ENCODE data around the gene AQP1.

AQP1 gene

DNA sequence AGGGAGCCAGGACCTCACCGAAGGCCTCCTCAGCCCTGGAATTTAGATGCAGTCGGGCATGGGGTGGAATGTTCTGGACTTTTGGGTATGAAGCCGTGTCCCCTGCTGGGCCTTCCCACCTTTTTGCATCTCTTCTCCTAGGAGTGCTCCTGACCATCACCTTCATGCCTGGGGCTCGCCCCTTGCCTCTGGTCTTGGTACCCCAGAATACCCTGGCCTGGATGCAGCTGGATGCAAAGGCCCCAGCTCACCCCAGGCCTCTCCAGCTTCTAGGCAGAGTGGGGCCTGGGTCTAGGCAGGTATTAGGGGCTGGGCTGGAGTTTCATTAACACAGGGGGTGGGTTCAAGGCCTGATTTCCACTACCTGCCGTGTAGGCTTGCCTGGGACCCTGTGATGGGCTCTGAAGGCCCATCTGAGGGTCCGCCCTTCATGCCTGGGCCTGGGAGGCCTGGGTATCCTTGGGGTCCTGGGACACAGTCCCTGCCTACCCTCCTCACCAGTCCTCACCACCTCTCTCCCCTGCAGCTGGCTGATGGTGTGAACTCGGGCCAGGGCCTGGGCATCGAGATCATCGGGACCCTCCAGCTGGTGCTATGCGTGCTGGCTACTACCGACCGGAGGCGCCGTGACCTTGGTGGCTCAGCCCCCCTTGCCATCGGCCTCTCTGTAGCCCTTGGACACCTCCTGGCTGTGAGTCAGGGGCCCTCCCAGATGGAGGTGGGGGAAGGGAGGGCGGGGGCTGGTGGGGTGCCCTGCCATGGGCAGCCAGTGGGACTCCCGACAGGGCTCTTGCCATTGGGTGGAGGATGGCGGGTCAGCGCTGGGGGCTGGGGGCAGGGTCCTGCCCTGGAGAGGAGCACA is 10.1 kb downstream of the AQP1 start:
- DNase-seq (ENCODE audit: low read depth), result no peak

DNA sequence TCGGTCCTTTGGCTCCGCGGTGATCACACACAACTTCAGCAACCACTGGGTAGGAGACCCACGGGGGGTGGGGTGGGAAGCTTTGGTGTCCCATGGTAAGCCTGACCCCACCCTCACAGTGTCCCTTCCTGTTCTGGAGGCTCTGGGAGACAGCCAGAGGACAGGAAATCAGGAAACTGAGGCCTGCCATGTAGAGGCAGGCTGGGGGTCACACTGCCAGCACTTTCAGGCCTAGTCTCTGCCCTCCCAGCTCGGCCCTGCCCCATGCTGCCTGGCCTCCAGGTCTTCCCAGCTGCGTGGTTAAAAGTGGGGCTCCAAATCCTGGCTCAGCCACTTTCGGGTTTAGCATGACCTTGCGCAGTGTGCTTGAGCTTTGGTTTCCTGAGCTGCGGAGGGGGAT is 10.9 kb downstream of the AQP1 start:
- DNase-seq (ENCODE audit: low read depth), result no peak

DNA sequence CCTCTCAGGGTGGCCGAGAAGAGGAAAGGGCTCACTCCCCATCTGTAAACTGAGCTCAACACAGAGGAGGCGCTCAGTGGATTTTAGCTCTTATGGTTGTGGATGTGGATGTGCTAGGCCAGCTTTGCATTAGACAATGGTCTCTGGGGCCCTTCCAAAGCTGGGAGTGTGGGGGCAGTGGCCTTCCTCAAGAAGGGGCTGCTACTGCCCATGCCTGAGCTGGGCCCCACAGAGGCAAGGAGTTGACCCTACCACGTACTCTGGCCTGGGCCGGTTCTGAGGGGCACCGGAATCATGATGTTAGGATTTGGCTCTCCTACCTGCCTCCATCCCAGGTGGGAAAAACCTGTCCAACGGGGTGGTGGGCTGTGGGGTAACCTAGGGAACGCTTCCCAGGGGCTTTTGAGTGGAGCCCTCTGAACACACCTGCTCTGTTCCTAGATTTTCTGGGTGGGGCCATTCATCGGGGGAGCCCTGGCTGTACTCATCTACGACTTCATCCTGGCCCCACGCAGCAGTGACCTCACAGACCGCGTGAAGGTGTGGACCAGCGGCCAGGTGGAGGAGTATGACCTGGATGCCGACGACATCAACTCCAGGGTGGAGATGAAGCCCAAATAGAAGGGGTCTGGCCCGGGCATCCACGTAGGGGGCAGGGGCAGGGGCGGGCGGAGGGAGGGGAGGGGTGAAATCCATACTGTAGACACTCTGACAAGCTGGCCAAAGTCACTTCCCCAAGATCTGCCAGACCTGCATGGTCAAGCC is 11.5 kb downstream of the AQP1 start:
- DNase-seq (ENCODE audit: low read depth), result no peak

DNA sequence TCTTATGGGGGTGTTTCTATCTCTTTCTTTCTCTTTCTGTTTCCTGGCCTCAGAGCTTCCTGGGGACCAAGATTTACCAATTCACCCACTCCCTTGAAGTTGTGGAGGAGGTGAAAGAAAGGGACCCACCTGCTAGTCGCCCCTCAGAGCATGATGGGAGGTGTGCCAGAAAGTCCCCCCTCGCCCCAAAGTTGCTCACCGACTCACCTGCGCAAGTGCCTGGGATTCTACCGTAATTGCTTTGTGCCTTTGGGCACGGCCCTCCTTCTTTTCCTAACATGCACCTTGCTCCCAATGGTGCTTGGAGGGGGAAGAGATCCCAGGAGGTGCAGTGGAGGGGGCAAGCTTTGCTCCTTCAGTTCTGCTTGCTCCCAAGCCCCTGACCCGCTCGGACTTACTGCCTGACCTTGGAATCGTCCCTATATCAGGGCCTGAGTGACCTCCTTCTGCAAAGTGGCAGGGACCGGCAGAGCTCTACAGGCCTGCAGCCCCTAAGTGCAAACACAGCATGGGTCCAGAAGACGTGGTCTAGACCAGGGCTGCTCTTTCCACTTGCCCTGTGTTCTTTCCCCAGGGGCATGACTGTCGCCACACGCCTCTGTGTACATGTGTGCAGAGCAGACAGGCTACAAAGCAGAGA is 12.2 kb downstream of the AQP1 start:
- no peak for DNase-seq (ENCODE audit: low read depth)

DNA sequence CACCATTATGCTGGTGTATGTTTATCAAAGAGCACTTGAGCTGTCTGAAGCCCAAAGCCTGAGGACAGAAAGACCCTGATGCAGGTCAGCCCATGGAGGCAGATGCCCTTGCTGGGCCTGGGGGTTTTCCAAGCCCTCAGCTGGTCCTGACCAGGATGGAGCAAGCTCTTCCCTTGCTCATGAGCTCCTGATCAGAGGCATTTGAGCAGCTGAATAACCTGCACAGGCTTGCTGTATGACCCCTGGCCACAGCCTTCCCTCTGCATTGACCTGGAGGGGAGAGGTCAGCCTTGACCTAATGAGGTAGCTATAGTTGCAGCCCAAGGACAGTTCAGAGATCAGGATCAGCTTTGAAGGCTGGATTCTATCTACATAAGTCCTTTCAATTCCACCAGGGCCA is 13.0 kb downstream of the AQP1 start:
- no peak for DNase-seq (ENCODE audit: low read depth)

DNA sequence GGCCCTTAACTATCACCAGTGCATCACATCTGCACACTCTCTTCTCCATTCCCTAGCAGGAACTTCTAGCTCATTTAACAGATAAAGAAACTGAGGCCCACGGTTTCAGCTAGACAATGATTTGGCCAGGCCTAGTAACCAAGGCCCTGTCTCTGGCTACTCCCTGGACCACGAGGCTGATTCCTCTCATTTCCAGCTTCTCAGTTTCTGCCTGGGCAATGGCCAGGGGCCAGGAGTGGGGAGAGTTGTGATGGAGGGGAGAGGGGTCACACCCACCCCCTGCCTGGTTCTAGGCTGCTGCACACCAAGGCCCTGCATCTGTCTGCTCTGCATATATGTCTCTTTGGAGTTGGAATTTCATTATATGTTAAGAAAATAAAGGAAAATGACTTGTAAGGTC is 13.5 kb downstream of the AQP1 start:
- no peak for DNase-seq (ENCODE audit: low read depth)

DNA sequence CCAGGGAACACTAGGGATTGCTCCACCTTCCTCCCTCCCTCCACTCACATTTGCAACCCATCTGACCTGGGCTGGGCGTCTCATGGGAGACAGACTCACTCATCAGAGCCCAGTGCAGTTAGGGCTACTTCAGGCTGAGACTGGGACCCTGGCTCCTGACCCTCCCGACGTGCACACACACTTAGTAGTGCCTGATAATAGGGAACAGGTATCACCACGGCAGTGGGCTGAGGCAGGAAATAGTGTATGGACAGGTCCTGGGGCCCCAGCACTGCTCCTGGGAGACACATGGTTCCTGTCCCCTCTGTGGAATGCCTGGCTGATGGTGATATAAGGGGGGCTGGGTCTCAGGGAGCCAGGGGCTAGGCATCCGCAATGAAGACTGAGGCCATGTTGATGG is 14.3 kb downstream of the AQP1 start:
- no peak for DNase-seq (ENCODE audit: low read depth)

DNA sequence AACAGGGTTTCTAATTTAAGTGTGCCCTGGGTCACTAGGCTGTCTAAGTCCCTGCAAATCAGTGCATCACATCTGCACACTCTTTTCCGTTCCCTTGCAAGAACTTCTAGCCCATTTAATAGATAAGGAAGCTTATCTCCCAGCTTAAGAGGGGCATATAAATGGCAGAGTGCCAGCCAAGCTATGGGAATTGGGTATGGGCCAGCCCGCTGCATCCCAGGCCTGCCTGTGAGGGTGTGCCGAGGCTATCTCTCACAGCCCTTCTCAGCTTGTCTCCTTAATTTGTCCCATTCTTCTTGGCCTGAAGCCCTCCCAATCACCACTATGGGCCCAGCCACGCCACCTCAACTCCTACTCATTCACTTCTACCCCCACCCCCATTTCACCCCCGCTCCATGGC is 14.7 kb downstream of the AQP1 start:
- DNase-seq (ENCODE audit: low read depth), result no peak

DNA sequence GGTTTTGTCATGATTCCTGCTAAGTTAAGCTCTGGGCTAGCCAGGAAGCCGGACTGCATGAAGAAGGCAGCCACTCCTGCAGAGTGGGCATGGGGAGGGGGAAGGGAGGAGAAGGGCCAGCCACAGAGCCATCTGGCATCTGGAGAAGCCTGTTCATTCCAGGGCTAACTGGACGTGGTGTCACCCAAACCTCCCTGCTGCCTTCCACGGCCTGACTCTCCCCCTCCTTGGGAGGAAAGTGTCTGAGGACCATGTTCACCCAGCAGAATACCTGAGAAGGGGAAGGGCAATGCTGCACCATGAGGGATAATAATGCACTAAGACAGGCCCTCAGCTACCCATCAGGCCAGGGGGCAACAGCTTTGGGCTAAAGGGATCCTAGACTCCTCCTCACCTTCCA is 15.4 kb downstream of the AQP1 start:
- no peak for DNase-seq (ENCODE audit: low read depth)

DNA sequence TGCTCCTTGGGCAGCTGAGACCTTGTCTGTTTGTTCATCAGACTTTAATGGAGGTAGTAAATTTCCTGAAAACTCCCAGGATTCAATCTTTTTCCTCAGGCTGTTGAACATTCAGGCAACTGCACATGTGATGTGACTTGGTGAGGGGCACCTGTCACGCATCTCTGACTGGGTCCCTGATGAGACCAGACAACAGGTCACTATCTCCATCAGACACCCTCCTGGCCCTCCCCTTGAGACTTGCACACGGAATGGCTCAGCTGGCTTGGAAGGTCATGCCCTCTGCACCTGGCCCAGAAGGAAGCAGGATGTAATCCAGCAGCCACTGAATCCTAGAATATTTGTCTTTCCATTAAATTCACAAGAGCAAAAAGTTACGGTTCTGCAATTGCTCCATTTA is 15.9 kb downstream of the AQP1 start:
- no peak for DNase-seq (ENCODE audit: low read depth)

DNA sequence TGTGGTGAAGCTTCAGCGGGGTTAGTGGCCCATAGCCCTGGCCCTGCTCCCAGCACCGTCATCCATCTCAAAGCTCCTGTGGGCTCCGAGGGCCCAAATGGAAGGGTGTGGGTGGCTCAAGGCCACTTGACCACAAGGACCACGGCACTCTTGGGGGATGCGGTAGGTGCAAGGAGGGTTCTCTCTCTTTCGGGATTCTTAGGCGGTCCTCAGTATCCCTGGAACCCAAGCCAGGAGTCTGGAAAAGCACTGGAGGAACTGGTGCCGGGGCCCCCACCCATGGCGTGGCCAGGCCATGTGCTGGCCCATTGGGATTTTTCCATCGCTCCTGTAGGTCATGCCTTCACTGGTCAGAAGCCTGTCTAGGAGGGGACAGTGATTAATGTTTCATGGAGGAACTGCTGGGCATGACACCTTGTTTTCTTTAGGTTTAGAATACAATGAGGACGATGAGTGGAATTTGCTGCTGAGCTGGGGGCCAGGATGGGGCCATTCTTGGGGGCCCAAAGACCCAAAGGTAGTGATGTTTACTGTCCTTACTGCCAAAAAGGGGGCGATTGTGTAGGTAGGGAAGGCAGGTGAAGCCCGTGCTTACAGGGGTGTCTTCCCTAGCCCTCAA is 16.7 kb downstream of the AQP1 start:
- DNase-seq (ENCODE audit: low read depth), result no peak

DNA sequence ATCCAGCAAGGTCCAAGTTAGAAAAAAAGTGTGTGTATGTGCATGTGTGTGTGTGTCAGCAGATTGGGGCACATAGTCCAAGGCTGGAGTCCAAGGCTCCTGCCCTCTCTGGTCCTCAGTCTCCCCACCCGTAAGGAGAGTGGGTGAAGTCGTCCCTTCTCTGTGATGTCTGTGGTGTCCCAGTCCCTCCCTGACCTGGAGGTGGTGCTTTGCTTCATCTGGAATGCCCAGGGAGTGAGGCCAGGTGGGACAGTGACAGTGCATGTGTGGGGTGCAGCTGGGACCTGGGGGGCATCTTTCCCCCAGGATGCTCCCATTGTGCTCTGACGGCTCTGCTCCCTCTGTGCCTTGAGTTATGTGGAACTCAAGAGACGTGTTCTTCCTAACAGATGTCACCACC is 18.0 kb downstream of the AQP1 start:
- DNase-seq (ENCODE audit: low read depth), result no peak

DNA sequence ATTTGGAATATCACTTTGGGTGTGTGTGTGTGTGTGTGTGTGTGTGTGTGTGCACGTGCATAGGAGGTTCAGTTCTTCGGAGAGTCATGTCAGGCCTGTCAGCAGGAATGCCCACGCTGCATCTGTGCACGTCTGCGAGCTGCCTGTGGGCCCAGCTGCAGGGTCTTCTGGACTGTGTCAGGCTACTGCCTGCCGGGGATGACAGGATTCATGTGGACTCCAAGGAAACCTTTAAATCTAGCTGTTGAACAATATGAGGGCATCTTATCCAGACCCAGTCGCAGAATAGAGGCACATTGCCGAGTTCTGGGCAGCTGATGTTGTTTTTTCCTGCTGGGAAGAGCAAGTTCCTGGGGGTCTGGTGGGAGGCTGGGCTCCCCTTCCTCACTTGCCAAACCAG is 19.0 kb downstream of the AQP1 start:
- DNase-seq (ENCODE audit: low read depth), result no peak

DNA sequence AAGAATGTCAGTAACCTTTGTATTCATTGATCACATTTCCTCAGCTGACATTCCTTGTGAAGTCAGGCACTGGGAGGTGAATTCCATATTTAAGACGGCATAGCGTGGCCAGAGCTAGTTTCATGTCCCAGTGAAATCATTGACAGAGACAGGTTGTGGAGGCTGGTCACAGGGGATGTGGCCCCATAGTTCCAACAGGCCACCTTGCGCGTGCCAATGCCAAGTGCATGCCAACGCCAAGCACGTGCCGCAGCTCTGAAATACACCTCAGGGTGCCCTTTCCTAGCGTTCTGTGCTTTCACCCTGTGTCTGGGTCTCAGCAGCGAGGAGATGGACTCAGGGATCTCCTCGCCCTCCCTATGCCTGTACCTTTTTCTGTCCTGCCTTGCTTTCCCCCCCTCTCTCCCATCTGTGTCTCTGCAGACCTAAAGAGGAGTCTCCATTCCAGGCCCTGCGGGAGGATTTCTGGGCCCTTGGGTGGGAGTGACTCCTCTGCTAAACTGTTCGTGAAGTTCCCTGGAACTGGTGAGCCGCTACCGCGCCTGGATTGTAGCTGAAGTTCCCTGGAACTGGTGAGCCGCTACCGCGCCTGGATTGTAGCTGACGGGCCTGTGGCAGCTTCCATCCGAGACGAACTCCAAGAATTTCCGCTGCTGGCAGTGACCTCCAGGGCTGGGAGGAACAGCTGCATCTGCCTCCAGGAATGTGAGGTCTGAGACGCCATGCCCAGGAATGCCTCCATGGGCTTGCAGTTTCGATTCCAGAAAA is 19.7 kb downstream of the AQP1 start:
- DNase-seq (ENCODE audit: low read depth), result peak; percentile 21

DNA sequence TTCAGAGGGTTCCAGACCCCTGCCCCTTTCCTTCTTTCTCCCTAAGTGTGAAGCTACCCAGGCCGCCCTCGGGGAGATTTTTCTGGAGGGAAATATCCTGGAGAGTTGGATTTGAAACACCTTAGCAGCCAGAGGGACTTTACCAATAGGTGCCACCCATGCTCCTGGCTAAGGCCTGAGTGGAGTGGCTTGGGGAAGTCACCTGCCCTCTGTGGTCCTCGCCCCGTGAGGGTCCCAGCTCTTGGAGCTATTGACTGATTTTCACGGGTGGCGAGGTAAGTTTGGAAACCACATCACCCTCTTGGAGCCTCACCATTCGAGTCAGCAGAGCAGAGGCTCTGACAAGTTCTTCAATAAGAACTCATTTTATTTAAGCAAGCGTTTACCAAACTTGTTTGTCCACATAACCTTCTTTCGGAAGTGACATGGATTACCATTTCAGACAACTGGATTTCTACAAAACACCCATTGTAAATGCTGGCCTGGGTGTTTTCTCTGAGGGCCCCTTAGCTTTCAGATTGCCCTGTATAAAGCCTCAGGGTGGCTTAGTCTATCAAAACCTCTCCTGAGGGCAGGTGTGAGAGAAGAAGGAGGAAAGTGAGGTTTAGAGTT is 20.4 kb downstream of the AQP1 start:
- DNase-seq (ENCODE audit: low read depth), result no peak

DNA sequence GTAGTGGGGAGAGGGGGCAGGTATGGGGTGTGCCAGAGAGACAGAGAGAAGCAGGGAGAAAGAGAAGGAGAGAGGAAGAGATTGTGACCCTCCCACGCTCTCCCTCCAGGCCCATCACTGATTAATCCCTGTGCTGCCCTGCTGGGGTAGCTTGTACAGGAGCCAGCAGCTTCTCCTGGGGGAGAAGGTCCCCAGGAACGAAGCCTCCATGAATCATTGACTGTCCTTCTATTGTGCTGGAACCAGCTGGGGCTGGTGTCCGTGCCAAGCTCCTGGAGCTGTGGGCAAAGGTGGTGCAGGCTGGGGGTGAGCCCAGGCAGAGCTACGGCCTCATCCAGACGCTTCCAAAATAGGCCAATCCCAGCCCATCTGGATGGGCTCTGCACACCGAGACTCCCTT is 20.9 kb downstream of the AQP1 start:
- DNase-seq (ENCODE audit: low read depth), result no peak

DNA sequence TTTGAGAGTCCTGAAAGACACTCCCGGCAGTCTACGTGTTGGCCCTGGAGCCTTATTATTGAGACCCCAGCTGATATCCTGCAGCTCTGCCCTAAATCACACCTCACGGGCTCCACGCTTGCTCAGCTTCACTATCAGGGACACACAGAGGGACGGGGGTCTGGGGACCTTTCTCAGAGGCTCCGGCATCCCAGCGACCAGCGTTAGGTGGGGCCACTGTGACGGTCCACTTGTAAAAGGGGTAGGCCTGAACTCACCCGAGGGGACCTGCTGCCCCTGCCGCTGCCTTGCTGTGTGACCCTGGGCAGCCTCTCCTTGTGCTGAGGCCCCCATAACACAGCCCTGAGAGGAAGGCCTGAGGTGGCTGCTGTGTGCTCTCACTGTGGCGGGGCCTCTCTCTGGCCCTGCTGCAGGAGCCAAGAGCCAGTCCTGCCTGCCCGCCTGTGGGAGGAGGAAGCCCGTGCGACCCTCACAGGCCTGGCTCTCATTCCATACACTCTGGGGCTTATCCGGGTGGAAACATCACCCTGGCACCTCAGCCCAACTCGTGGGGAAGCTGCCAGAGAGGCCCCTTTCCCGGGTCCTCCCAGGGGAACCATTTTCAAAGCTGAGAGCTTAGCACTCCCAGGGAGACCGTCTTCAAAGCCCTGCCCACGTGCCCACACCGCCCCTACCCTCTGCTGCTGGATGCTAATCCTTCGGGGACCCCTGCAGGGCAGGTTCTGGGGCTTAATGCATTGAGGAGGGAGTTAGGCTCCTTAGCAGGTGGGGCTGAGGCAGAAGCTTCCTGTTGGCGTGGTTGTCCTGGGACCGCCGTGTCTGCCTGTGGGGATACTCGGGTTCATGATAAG is 21.7 kb downstream of the AQP1 start:
- DNase-seq (ENCODE audit: low read depth), result no peak

DNA sequence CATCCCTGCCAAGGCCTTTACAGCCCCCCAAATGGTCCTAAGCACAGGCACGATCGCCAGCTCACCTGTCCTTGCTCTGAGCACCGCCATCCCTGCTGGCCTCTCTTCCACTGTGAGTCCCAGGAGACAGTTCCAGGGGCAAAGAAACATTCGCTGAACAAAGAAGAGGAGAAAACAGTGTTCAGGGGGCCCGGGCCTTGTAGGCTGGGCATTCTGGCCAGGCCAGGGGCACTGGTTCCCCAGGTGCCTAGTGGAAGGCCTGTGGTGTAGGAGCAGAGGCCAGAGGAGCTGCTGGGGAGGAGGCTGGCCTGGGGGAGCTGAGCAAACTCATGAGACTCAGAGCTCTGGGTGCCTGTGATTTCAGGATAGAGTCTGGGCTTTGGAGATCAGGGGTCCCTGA is 22.6 kb downstream of the AQP1 start:
- DNase-seq (ENCODE audit: low read depth), result no peak

DNA sequence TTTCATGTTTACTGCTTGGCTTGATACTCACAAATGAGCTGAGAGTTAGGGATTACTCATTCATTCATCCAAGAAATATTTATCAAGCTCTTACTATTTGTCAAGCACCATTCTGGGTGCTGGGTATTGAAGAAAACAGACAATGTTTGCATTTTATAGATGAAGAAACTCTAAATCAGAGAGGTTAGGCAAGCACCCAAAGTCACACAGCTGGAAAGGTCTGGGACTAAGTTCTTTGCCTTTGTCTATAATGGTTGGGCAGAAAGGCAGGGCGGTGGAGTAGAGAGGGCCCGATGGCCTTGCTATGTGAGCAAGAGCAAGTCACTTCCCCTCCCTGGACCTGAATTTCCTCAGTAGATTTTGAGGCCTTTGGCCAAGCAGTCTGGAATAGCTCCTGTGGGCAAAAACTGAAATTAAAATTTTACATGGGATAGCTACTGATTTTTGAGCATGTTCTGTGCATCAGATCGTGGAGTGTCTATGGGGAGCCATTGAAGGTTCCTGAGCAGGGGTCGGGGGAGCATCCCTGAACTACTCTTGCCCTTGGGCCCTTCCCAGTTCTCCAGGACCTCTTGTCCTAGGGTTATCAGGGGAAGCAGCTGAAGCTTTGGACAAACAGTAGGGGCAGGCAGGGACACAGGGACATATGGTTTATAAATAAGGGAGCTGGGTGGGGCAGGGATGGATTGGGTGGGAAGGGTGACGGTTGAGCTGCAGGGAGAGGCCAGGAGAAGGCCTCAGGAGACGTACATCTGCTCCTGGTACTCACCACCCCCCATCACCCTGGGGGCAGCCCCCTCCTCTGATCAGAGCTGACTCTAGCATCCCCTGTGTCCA is 23.3 kb downstream of the AQP1 start:
- DNase-seq (ENCODE audit: low read depth), result no peak

DNA sequence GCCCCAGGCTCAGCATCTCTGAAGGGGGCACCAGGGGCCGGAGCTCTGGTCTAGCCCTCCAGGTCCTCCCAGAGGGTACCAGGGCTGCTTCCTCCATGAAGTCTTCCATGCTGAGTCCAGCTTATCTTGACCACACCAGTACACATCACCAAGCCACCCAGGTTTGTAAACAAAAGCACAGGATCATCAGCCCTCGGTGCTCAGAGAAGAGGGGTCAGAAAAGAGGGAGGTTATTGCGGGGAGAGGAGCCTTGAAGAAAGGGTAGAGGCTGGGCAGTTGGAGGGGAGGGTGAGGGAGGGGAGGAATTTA is 23.9 kb downstream of the AQP1 start:
- DNase-seq (ENCODE audit: low read depth), result no peak
